ENCODE results near the gene SCAANT1.

Gene SCAANT1

GRCh38 chr3:63863150-63864007, 48.8 kb downstream of the SCAANT1 start, which contains the start of the genes ATXN7 and THOC7:
Gene ATXN7 (plus strand): TSS chr3:63863867. CDS start chr3:63912599, 48,732 bp downstream.
Gene THOC7 (minus strand): TSS chr3:63863805. CDS start chr3:63863790, 15 bp downstream.
- peak; percentile 75 for DNase-seq (ENCODE audit: low read depth)

GRCh38 chr3:63862804-63863149, 49.4 kb downstream of the SCAANT1 start:
- peak; percentile 3 for DNase-seq (ENCODE audit: low read depth)

Data from EH (cell line).